HCT116 (cell line): ENCODE results near the gene SH3BP4. TPM values are rescaled to one million over a fixed set of nuclear protein-coding genes. Genes with fewer than 3 reads are reported as not detected.

Source experiments
- ATAC-seq: fragments of 200-7000 bp; cut with Tn5 transposase; 2 replicates; pipeline ENCODE4 v1.9.1; 2020; ENCODE audit warnings: mild to moderate bottlenecking, moderate library complexity
- BruUV-seq: library from RNA; stranded (reverse); fragments of 400-500 nt; replicated peaks from 2 replicates; lab custom pipeline; 2021; lab: Mats Ljungman, UMichigan
- CTCF ChIA-PET: fragments of 300-600 bp; sonication (Branson Sonifier 250); formaldehyde crosslinking; loops from one replicate; lab custom pipeline; 2021; ENCODE audit warnings: antibody characterized with exemption; lab: Charles Lee
- POLR2A ChIA-PET: fragments of 300-600, 350-600 bp; sonication (Branson Sonifier 250); formaldehyde crosslinking; loops from one replicate; lab custom pipeline; 2021; ENCODE audit warnings: antibody characterized with exemption; lab: Charles Lee
- RAD21 ChIA-PET, 2 experiments: fragments of 300-600 bp; sonication (Branson Sonifier 250); formaldehyde crosslinking; loops; one replicate each; lab custom pipeline; 2023; ENCODE audit warnings: low total read pairs in 2 of 2; ENCODE audit not compliant: uncharacterized antibody in 2 of 2, unreplicated experiment in 2 of 2, low non-redundant PET in 1 of 2; lab: Charles Lee
- DNase-seq: peaks from one replicate; pipeline ENCODE4 v3.0.0-alpha.2; 2010; ENCODE audit warnings: low read depth, low spot score
- H2AFZ ChIP-seq: fragments of 200-600 bp; shearing (Covaris generic), sonication (generic); 2 replicates; pipeline ENCODE4 v1.6.1; 2017; ENCODE audit warnings: low read depth, mixed run types, mixed read lengths, antibody characterized with exemption, low read length; ENCODE audit not compliant: poor library complexity, severe bottlenecking
- H3K27ac ChIP-seq: 2 replicates; pipeline ENCODE4 v1.5.1; 2012; ENCODE audit warnings: low read depth, low read length
- H3K27me3 ChIP-seq: fragments of 200-600 bp; sonication (generic); 2 replicates; pipeline ENCODE4 v1.6.1; 2016; ENCODE audit warnings: mixed run types, low read length, mixed read lengths; ENCODE audit not compliant: insufficient read depth
- H3K36me3 ChIP-seq, 2 experiments: fragments of 200-500 bp in 1 of 2; fragments of 200-600 bp in 1 of 2; sonication (Bioruptor generic) in 1 of 2; sonication (generic) in 1 of 2; 2 replicates each; pipeline versions ENCODE4 v1.5.1 to v1.6.1; 2014 to 2016; ENCODE audit warnings: low read length in 2 of 2, inconsistent platforms in 1 of 2, mixed read lengths in 1 of 2, mixed run types in 1 of 2; ENCODE audit not compliant: insufficient read depth in 2 of 2, control insufficient read depth in 1 of 2
- H3K4me1 ChIP-seq, 2 experiments: fragments of 200-600 bp in 1 of 2; sonication (generic) in 1 of 2; 2 replicates each; pipeline versions ENCODE4 v1.5.1 to v1.6.1; 2012 to 2017; ENCODE audit warnings: low read length in 2 of 2, inconsistent platforms in 1 of 2, mild to moderate bottlenecking in 1 of 2, mixed read lengths in 1 of 2, mixed run types in 1 of 2, moderate library complexity in 1 of 2; ENCODE audit not compliant: insufficient read depth in 2 of 2, control insufficient read depth in 1 of 2
- H3K4me2 ChIP-seq: fragments of 200-600 bp; sonication (generic); 2 replicates; pipeline ENCODE4 v1.6.1; 2017; ENCODE audit warnings: mixed run types, low read length, mixed read lengths
- H3K4me3 ChIP-seq, 2 experiments: fragments of 200-600 bp in 1 of 2; sonication (generic) in 1 of 2; replicated peaks in 1 of 2; 2 replicates each; pipeline ENCODE4 v1.5.1; 2011 to 2016; ENCODE audit warnings: low read length in 2 of 2, control low read depth in 1 of 2, low read depth in 1 of 2, mild to moderate bottlenecking in 1 of 2, mixed read lengths in 1 of 2, mixed run types in 1 of 2
- H3K79me2 ChIP-seq: fragments of 200-600 bp; sonication (generic); 2 replicates; pipeline ENCODE4 v1.6.1; 2017; ENCODE audit warnings: mild to moderate bottlenecking, mixed run types, low read length, moderate library complexity, mixed read lengths; ENCODE audit not compliant: insufficient read depth
- H3K9ac ChIP-seq: fragments of 200-600 bp; sonication (generic); 2 replicates; pipeline ENCODE4 v1.6.1; 2016; ENCODE audit warnings: low read length, mixed read lengths
- H3K9me2 ChIP-seq: fragments of 200-600 bp; sonication (generic), shearing (Covaris generic); 2 replicates; pipeline ENCODE4 v1.6.1; 2017; ENCODE audit warnings: mixed run types, mild to moderate bottlenecking, moderate library complexity; ENCODE audit not compliant: insufficient read depth
- H3K9me3 ChIP-seq, 2 experiments: fragments of 200-500 bp in 1 of 2; fragments of 200-600 bp in 1 of 2; sonication (Bioruptor generic) in 1 of 2; sonication (generic) in 1 of 2; 2 replicates each; pipeline ENCODE4 v1.6.1; 2014 to 2017; ENCODE audit warnings: low read length in 2 of 2, mixed read lengths in 2 of 2, inconsistent platforms in 1 of 2, low read depth in 1 of 2, mild to moderate bottlenecking in 1 of 2, mixed run types in 1 of 2, moderate library complexity in 1 of 2; ENCODE audit not compliant: control insufficient read depth in 1 of 2, insufficient read depth in 1 of 2
- H4K20me1 ChIP-seq: fragments of 200-600 bp; sonication (generic), shearing (Covaris generic); 2 replicates; pipeline ENCODE4 v1.6.1; 2017; ENCODE audit warnings: mixed run types, mild to moderate bottlenecking, moderate library complexity; ENCODE audit not compliant: insufficient read depth
- CBX3 ChIP-seq: IDR thresholded peaks from 2 replicates; pipeline ENCODE4 v1.6.1; 2012; ENCODE audit warnings: low read depth
- CTCF ChIP-seq, 3 experiments: fragments of 200-600 bp in 1 of 3; sonication (generic) in 1 of 3; IDR thresholded peaks in 2 of 3; conservative IDR thresholded peaks in 1 of 3; 2 replicates each; pipeline ENCODE4 v1.5.1; 2012 to 2017; ENCODE audit warnings: low read depth in 2 of 3, low read length in 2 of 3, antibody characterized with exemption in 1 of 3, borderline replicate concordance in 1 of 3, control low read depth in 1 of 3, mild to moderate bottlenecking in 1 of 3, mixed read lengths in 1 of 3, mixed run types in 1 of 3, moderate library complexity in 1 of 3; ENCODE audit not compliant: insufficient read depth in 1 of 3
- ELF1 ChIP-seq: IDR thresholded peaks from 2 replicates; pipeline ENCODE4 v1.6.1; 2012; ENCODE audit warnings: low read depth, borderline replicate concordance
- FOSL1 ChIP-seq: IDR thresholded peaks from 2 replicates; pipeline ENCODE4 v1.6.1; 2012; ENCODE audit warnings: low read depth
- POLR2A ChIP-seq: IDR thresholded peaks from 2 replicates; pipeline ENCODE4 v1.7.0; 2011; ENCODE audit warnings: borderline replicate concordance; ENCODE audit not compliant: insufficient read depth, insufficient read length; ENCODE audit errors: extremely low read depth
- POLR2AphosphoS5 ChIP-seq: IDR thresholded peaks from 2 replicates; pipeline ENCODE4 v1.6.1; 2011; ENCODE audit warnings: mild to moderate bottlenecking, low read depth, low read length, moderate library complexity
- REST ChIP-seq: IDR thresholded peaks from 2 replicates; pipeline ENCODE4 v1.6.1; 2012; ENCODE audit warnings: low read depth
- SRF ChIP-seq: IDR thresholded peaks from 2 replicates; pipeline ENCODE4 v1.6.1; 2012; ENCODE audit warnings: low read depth
- TCF7L2 ChIP-seq: IDR thresholded peaks from 2 replicates; pipeline ENCODE4 v1.7.0; 2011; ENCODE audit warnings: borderline replicate concordance, inconsistent platforms; ENCODE audit not compliant: insufficient read depth, insufficient read length; ENCODE audit errors: extremely low read depth
- intact Hi-C: fragments of 100-400 bp; cut with micrococcal nuclease; formaldehyde crosslinking; loops from 2 replicates; pipeline ENCODE4 v1.10.0; 2022
- total RNA-seq: library from RNA; stranded (reverse); gene quantifications from one replicate; pipeline ENCODE4 v1.2.1, GENCODE V29; 2021; ENCODE audit not compliant: unreplicated experiment

SH3BP4 gene
- total RNA-seq, 1 experiment from 2014 or later, result 32.9 TPM

DNA sequence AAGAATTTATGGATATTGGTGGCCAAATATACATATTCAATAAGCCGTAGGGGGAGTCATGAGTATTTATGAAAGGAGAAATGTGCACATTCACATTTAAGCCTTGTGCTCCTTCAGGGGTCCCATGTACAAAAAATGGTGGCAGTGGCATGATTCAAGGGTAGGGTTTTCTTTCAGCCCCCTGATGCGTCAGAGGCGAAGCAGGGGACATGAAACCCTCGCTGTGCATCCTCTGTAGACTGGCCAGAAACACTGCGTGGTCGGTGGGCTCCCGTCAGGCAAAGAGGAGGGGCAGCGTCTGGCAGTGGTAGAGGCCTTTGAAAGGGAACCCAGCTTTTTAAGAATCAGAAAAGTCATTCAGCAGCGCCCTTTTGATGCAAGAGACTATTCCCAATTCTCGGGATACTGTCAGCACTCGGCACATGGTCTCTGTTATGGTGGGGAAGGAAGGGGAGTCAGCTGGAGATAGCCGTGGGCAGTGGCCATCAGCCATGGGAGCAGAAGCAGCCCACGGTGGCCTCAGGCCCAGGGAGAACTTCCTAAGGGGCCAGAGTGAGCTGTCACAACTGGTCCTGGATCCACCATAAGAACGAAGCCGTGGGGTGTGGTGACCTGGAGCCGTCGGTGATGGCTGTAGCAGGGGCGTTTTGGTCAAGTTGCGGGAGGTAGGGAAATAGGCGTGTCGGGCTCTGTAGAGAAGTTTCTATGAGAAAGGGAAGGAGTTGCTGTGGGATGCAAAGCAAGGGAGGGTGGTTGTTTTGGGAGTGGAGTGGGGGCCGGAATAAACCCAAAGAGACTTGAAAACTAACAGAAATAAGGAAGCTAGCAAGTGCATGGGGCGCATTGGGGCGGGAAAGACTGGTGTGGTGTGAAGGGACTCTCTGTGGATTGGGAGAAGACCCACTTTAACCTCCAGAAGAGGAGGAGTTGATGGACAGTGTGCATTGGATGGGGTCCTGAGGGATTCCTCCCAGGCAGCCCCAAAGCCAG, 95.6 kb downstream of the SH3BP4 start:
- no peak for TF ChIP-seq ELF1
- TF ChIP-seq SRF, result no peak
- no peak for TF ChIP-seq POLR2A
- no peak for TF ChIP-seq CTCF (IDR thresholded peaks at IDR 0.05 in 2 of 3, conservative IDR thresholded peaks at IDR 0.05 in 1 of 3; ENCODE audit: borderline replicate concordance in 1 of 3, insufficient read depth in 1 of 3, low read depth in 2 of 3, low read length in 2 of 3)
- TF ChIP-seq POLR2AphosphoS5, result no peak
- TF ChIP-seq TCF7L2, result no peak
- no peak for TF ChIP-seq FOSL1
- no peak for TF ChIP-seq REST
- TF ChIP-seq CBX3, result no peak
- Histone ChIP-seq H3K36me3 (peaks cover 3 to 5% of the 10 kb centered on the region in 2 experiments; a peak in 2 of 4 replicates), H3K9me2 (no peaks in the 10 kb centered on the region), H2AFZ (no peak overlapping the region), H3K27me3 (no peaks in the 10 kb centered on the region), H4K20me1 (no peaks in the 10 kb centered on the region), H3K9ac (no peak overlapping the region), H3K27ac (no peak overlapping the region), H3K4me2 (no peak overlapping the region), H3K4me3 (no peak overlapping the region), H3K79me2 (peaks cover 8% of the 10 kb centered on the region; the same call in 1 of the 2 replicates), H3K9me3 (no peaks in the 10 kb centered on the region), H3K4me1 (peaks cover 37 to 54% of the 10 kb centered on the region in 2 experiments)
- ChIA-PET RAD21 (no interaction called here), POLR2A (no interaction called here), CTCF (no interaction called here)
- DNase-seq, result no peak
- ATAC-seq, result no peak
- intact Hi-C loops, result no loop called here
- no TSS peak for BruUV-seq
